SKM-1 (cell line): Measurements from ENCODE around the gene GCN1.
"Not testable (repeated sequence)": the region's sequence is repeated elsewhere in the genome, so short reads cannot be mapped to it uniquely, and the experiment has no call there.

Experiments
- DNase-seq: peaks from one replicate; lab custom pipeline; 2025; ENCODE audit not compliant: unreplicated experiment; lab: John Stamatoyannopoulos, UW

GCN1 gene, protein sequence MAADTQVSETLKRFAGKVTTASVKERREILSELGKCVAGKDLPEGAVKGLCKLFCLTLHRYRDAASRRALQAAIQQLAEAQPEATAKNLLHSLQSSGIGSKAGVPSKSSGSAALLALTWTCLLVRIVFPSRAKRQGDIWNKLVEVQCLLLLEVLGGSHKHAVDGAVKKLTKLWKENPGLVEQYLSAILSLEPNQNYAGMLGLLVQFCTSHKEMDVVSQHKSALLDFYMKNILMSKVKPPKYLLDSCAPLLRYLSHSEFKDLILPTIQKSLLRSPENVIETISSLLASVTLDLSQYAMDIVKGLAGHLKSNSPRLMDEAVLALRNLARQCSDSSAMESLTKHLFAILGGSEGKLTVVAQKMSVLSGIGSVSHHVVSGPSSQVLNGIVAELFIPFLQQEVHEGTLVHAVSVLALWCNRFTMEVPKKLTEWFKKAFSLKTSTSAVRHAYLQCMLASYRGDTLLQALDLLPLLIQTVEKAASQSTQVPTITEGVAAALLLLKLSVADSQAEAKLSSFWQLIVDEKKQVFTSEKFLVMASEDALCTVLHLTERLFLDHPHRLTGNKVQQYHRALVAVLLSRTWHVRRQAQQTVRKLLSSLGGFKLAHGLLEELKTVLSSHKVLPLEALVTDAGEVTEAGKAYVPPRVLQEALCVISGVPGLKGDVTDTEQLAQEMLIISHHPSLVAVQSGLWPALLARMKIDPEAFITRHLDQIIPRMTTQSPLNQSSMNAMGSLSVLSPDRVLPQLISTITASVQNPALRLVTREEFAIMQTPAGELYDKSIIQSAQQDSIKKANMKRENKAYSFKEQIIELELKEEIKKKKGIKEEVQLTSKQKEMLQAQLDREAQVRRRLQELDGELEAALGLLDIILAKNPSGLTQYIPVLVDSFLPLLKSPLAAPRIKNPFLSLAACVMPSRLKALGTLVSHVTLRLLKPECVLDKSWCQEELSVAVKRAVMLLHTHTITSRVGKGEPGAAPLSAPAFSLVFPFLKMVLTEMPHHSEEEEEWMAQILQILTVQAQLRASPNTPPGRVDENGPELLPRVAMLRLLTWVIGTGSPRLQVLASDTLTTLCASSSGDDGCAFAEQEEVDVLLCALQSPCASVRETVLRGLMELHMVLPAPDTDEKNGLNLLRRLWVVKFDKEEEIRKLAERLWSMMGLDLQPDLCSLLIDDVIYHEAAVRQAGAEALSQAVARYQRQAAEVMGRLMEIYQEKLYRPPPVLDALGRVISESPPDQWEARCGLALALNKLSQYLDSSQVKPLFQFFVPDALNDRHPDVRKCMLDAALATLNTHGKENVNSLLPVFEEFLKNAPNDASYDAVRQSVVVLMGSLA (N-terminal part only)

DNA sequence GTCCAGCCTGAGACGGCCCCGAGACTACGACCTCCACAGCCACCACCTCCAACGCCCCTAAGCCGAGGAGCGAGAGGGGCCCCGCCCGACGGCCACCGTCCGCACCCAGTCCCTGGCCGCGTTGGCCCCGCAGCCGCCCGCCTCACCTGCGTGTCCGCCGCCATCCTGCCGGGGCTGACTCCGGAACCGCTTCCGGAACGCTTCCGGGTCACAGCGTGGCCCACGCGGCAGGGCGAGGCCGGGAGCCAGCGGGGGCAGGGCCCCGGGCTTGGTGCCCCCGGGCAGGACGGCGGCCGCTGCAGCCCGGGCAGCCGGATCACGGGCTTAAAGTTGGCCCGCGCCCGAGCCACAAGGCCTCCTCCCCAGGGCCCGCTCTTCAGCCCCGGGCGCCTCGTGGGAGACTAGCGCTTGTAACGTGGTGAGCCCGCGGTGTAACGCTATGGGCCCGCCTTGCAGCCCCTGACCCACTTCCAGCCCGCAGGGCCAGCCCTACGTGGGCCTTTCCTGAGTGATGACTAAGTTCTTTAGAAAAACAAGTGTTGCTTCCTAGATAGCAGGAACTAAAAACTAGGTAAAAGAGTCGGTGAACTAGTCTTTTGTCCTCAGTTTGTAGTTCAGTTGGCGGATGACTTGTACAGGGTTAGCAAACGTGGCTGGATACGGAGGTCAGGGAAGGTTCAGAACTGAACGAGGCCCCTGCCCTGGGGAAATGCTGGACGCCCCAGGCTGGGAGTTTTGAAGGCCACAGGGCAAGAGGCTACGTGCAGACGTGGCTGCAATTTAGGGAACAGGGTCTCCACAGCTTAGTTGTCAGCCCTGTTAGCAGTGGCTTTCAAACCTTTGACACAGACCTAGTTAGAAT is at the start of gene GCN1:
Gene GCN1 (minus strand): TSS at position 182 of the 862 bp plus-strand sequence. CDS start 18 bp downstream, at position 164.
- no peak for DNase-seq

- no peak for DNase-seq
These were observed 48.6 kb upstream of the GCN1 start for GRCh38 chr12:120242971-120243699.

- no peak for DNase-seq
These were observed 47.8 kb upstream of the GCN1 start for GRCh38 chr12:120242275-120242799.

DNA sequence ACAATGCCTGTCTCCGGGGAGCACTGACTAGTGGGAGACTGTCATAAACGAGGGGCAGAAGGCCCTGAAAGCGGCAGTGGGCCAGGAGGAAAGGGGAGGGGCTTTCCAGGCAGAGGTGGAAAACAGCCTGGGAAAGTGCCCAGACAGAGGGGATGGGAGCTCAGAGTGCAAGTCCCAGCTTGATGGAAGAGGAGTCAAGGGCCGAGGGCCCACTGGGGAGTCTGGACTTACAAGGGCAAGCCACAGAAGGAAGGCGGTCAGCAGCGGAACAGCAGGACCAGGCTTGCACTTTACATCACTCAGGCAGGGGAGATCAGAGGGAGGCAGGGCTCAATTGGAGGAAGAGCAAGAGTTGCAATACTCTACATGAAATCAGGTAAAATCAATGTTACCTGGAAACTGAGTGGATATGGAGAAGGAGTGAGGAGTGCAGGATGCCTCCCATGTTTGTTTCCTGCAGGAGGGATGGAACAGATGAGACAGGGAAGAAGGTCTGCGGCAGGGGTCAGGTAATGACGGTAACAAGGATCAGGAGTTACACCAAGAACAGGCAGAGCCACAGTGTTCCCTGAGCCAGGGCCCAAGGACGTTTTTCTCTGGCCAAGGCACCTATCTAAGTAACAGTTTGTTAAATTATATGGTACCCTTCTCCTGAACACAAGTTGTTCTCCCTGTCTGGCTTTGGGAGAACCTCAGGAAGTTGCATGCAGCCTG is 47.2 kb upstream of the GCN1 start:
- DNase-seq: no peak

DNA sequence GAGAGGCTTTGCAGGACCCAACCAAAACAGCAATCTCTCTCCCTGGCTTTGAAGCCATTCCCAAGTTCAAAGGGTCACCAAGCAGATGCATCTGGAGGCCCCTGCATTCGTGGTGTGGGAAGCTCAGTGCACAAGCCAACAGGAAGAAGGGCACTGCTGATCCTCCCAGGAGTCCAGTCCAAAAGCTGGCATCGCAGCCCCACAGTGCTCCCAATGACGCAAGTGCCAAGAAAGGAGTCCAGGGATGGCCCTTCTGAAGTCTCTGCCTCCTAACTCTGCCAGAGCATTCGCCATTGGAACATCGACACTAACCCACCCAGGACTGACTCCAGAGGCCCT is 45.9 kb upstream of the GCN1 start:
- DNase-seq: no peak

- no peak for DNase-seq
These were observed 45.4 kb upstream of the GCN1 start for GRCh38 chr12:120239776-120240494.

DNA sequence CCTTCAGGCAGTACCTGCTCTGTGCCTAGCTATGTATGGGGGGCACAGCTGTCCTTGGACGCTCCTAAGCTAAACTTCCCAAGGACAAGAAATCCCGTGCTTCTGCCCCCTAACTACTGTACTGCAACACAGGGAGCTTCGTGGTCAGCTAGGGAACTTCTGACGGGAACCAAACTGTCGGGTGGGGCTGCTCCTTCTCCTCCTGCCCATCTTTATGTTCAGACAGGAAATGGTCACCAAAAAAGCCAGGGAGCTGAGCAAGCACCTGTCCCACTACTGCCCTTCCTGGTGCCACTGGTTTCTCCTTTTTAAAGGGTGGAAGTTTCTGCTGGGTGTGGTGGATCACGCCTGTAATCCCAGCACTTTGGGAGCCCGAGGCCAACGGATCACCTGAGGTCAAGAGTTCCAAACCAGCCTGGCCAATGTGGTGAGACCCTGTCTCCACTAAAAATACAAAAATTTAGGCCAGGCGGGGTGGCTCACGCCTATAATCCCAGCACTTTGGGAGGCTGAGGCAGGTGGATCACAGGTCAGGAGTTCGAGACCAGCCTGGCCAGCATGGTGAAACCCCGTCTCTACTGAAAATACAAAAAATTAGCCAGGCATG is 44.4 kb upstream of the GCN1 start:
- no peak for DNase-seq

GRCh38 chr12:120238217-120238616 is 43.7 kb upstream of the GCN1 start:
- DNase-seq: no peak

- DNase-seq: no peak
These were observed 43.1 kb upstream of the GCN1 start for GRCh38 chr12:120237360-120238171.

GRCh38 chr12:120236809-120237208 is 42.3 kb upstream of the GCN1 start:
- DNase-seq: not testable (repeated sequence)

GRCh38 chr12:120235369-120236323 is 41.1 kb upstream of the GCN1 start:
- no peak for DNase-seq

DNA sequence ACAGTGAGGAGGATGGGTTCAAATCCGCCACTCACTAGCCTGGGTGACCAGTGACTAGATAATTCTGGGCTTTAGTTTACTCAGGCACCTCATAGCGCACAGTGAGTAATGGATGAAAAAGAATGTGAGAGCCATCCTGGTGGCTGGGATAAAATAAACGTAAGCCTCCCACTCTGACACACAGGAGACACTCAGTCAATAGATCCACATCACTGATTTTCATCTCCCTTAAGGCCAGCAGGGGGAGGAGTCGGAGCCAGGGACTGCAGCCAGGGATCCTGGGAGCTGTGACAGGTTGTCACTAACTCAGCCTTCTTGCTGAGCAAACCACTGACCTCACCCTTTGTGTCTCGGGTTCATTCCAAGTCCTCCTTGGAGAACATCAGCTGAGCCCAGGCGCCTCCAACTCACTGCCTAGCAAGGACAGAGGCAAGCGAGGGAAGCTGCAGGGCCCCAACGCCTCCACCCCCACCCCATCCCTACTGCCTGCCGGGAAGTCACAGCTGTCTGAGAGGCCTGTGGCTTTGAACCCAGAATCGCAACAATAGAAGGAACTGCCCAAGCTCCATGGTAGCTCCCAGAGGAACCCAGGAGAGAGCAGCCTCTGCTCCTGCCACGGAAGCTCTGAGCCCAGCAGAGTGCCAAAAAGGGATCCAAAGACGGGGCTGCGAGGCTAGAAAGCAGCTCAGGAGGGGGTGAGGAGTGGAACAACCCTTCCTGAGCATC is 40.3 kb upstream of the GCN1 start:
- DNase-seq: no peak

- no peak for DNase-seq
These were observed 36.9 kb upstream of the GCN1 start for GRCh38 chr12:120231316-120232011.

GRCh38 chr12:120230974-120231315 is 36.4 kb upstream of the GCN1 start:
- no peak for DNase-seq
